Cardiac muscle cell (in vitro differentiated cells and primary cell): ENCODE measurements around the gene TOX2. TPM values are rescaled to one million over a fixed set of nuclear protein-coding genes. Genes with fewer than 3 reads are reported as not detected.

ENCODE experiments used
- DNase-seq, 2 donors: peaks; one replicate each; pipeline versions ENCODE4 v3.0.0 to v3.0.0-alpha.2; 2010 to 2017; ENCODE audit warnings: low read depth in 1 of 2, low spot score in 1 of 2
- H3K27ac ChIP-seq: fragments of 200-600 bp; sonication (generic); 2 replicates; pipeline ENCODE4 v1.5.1; 2016
- H3K27me3 ChIP-seq: fragments of 200-600 bp; sonication (generic); 2 replicates; pipeline ENCODE4 v1.6.0; 2016; ENCODE audit warnings: control low read depth
- H3K36me3 ChIP-seq: fragments of 200-600 bp; sonication (generic); 2 replicates; pipeline ENCODE4 v1.5.1; 2016; ENCODE audit warnings: control low read depth
- H3K4me1 ChIP-seq: fragments of 200-600 bp; sonication (generic); 2 replicates; pipeline ENCODE4 v1.8.1; 2017; ENCODE audit warnings: low read depth, mild to moderate bottlenecking, mixed run types
- H3K4me3 ChIP-seq: fragments of 200-600 bp; sonication (generic); 2 replicates; pipeline ENCODE4 v1.5.1; 2016; ENCODE audit warnings: mild to moderate bottlenecking
- H3K9me3 ChIP-seq: fragments of 200-600 bp; sonication (generic); 2 replicates; pipeline ENCODE4 v1.5.1; 2017; ENCODE audit warnings: low read depth, mild to moderate bottlenecking, control low read depth
- CTCF ChIP-seq: IDR thresholded peaks from 2 replicates; pipeline ENCODE4 v1.5.1; 2012; ENCODE audit warnings: low read depth, mild to moderate bottlenecking, low read length
- polyA plus RNA-seq: library from polyadenylated mRNA; unstranded; fragments of >200 nt; fragmentation: Nextera tagmentation; extraction: Ambion mirVana; gene quantifications from 2 replicates; pipeline ENCODE4 v1.2.1, GENCODE V29; 2016
- total RNA-seq: library from RNA; depleted of rRNA; stranded (reverse); fragments of >200 nt; gene quantifications from 2 replicates; pipeline ENCODE4 v1.2.3, GENCODE V29; 2016

Gene TOX2
- total and polyA plus RNA-seq, 2 experiments from 2014 or later: 0.09 to 0.32 TPM

GRCh38 chr20:43971267-43971666, 56.6 kb downstream of the TOX2 start:
- H3K27me3 ChIP-seq: no peaks in the 10 kb centered on the region
- no peaks in the 10 kb centered on the region for H3K4me1 ChIP-seq
- H3K36me3 ChIP-seq: no peaks in the 10 kb centered on the region
- no peaks in the 10 kb centered on the region for H3K9me3 ChIP-seq
- no peak for DNase-seq
- no peak for TF ChIP-seq CTCF
- no peak overlapping the region for H3K4me3 ChIP-seq
- no peak overlapping the region for H3K27ac ChIP-seq

- Histone ChIP-seq H3K27ac (no peak overlapping the region), H3K4me1 (no peaks in the 10 kb centered on the region), H3K27me3 (no peaks in the 10 kb centered on the region), H3K4me3 (no peak overlapping the region), H3K36me3 (no peaks in the 10 kb centered on the region), H3K9me3 (no peaks in the 10 kb centered on the region)
- no peak for TF ChIP-seq CTCF
- DNase-seq: no peak
Observed at GRCh38 chr20:43972051-43972450, 57.4 kb downstream of the TOX2 start.

- peaks cover 1% of the 10 kb centered on the region for H3K4me1 ChIP-seq
- H3K27me3 ChIP-seq: no peaks in the 10 kb centered on the region
- no peak for TF ChIP-seq CTCF
Observed at GRCh38 chr20:43972692-43973091, 58.0 kb downstream of the TOX2 start.

GRCh38 chr20:43973231-43973630, 58.6 kb downstream of the TOX2 start:
- Histone ChIP-seq H3K4me1 (peaks cover 5% of the 10 kb centered on the region), H3K4me3 (no peak overlapping the region), H3K36me3 (no peaks in the 10 kb centered on the region), H3K27ac (no peak overlapping the region), H3K9me3 (no peaks in the 10 kb centered on the region), H3K27me3 (no peaks in the 10 kb centered on the region)
- TF ChIP-seq CTCF: no peak
- DNase-seq: no peak

More at GRCh38 chr20:43972692-43973091, 58.0 kb downstream of the TOX2 start:
- Histone ChIP-seq H3K27ac (no peak overlapping the region), H3K4me3 (no peak overlapping the region), H3K9me3 (no peaks in the 10 kb centered on the region), H3K36me3 (no peaks in the 10 kb centered on the region)
- DNase-seq: no peak

GRCh38 chr20:43973671-43974450, 59.2 kb downstream of the TOX2 start:
- no peak for DNase-seq
- no peaks in the 10 kb centered on the region for H3K36me3 ChIP-seq
- TF ChIP-seq CTCF: no peak

More at GRCh38 chr20:43973671-43974450, 59.2 kb downstream of the TOX2 start:
- Histone ChIP-seq H3K4me3 (no peak overlapping the region), H3K4me1 (peaks cover 9% of the 10 kb centered on the region), H3K27ac (no peak overlapping the region), H3K9me3 (no peaks in the 10 kb centered on the region), H3K27me3 (no peaks in the 10 kb centered on the region)
